Left ventricle myocardium inferior (tissue), 1 donor: ENCODE data around the gene SMIM41. TPM values are rescaled to one million over a fixed set of nuclear protein-coding genes. Genes with fewer than 3 reads are reported as not detected.

Source experiments
- DNase-seq: peaks from one replicate; pipeline ENCODE4 v3.0.0-alpha.2; 2020
- H3K27ac ChIP-seq: fragments of 200-600 bp; replicated peaks from 2 replicates; pipeline ENCODE4 v1.8.0; 2021
- H3K27me3 ChIP-seq: fragments of 200-600 bp; 2 replicates; pipeline ENCODE4 v1.8.0; 2021; ENCODE audit warnings: low read depth
- H3K36me3 ChIP-seq: fragments of 200-600 bp; 2 replicates; pipeline ENCODE4 v1.8.0; 2021
- H3K4me1 ChIP-seq: fragments of 200-600 bp; 2 replicates; pipeline ENCODE4 v1.8.0; 2021
- H3K4me3 ChIP-seq: fragments of 200-600 bp; 2 replicates; pipeline ENCODE4 v1.8.0; 2021; ENCODE audit warnings: mild to moderate bottlenecking, moderate library complexity
- H3K9me3 ChIP-seq: fragments of 200-600 bp; replicated peaks from 2 replicates; pipeline ENCODE4 v1.8.0; 2021
- CTCF ChIP-seq: fragments of 200-600 bp; IDR thresholded peaks from 2 replicates; pipeline ENCODE4 v1.8.0; 2021; ENCODE audit warnings: antibody characterized with exemption, mild to moderate bottlenecking, borderline replicate concordance
- intact Hi-C: fragments of 100-400 bp; cut with micrococcal nuclease; formaldehyde crosslinking; loops from one replicate; pipeline ENCODE4 v1.11.0; 2022
- total RNA-seq: library from RNA; stranded (reverse); fragmentation: NEBNext Ultra II Directional; extraction: Animal tissue kit (Norgen Biotek cat#: 25700); gene quantifications from one replicate; pipeline ENCODE4 v1.2.1, GENCODE V29; 2021
- donor health status: DM: no; HTN: yes; CAD: no; lungs with severe emphysema.

Gene SMIM41
- total RNA-seq, 1 donor from 2014 or later = 0.30 TPM

- TF ChIP-seq CTCF = no peak
- Histone ChIP-seq H3K9me3 (no peaks in the 10 kb centered on the region), H3K4me3 (peak overlapping the region; percentile 77), H3K4me1 (peaks cover 65% of the 10 kb centered on the region), H3K27ac (peak overlapping the region; percentile 99), H3K27me3 (no peaks in the 10 kb centered on the region), H3K36me3 (peaks cover 54% of the 10 kb centered on the region)
- intact Hi-C loops = no loop called here
- no peak for DNase-seq
Measured at GRCh38 chr12:52055731-52056711, 23.5 kb upstream of the SMIM41 start.

GRCh38 chr12:52056801-52057637 lies 22.5 kb upstream of the SMIM41 start:
- Histone ChIP-seq H3K36me3 (peaks cover 54% of the 10 kb centered on the region), H3K4me1 (peaks cover 62% of the 10 kb centered on the region), H3K27me3 (no peaks in the 10 kb centered on the region), H3K4me3 (no peak overlapping the region), H3K9me3 (no peaks in the 10 kb centered on the region), H3K27ac (peak overlapping the region; percentile 24)
- DNase-seq = no peak
- intact Hi-C loops = no loop called here
- no peak for TF ChIP-seq CTCF

GRCh38 chr12:52057638-52058576 lies 21.6 kb upstream of the SMIM41 start:
- DNase-seq = no peak
- Histone ChIP-seq H3K4me1 (peaks cover 63% of the 10 kb centered on the region), H3K27ac (peak overlapping the region; percentile 24), H3K4me3 (no peak overlapping the region), H3K9me3 (no peaks in the 10 kb centered on the region), H3K36me3 (peaks cover 54% of the 10 kb centered on the region), H3K27me3 (no peaks in the 10 kb centered on the region)
- intact Hi-C loops = no loop called here
- TF ChIP-seq CTCF = no peak

- Histone ChIP-seq H3K9me3 (no peaks in the 10 kb centered on the region), H3K4me1 (peaks cover 63% of the 10 kb centered on the region), H3K36me3 (peaks cover 54% of the 10 kb centered on the region), H3K4me3 (no peak overlapping the region), H3K27ac (no peak overlapping the region), H3K27me3 (no peaks in the 10 kb centered on the region)
- no peak for TF ChIP-seq CTCF
- intact Hi-C loops = no loop called here
- DNase-seq = no peak
Measured at GRCh38 chr12:52058631-52059361, 20.7 kb upstream of the SMIM41 start.
